Dedifferentiated amniotic fluid mesenchymal stem cell (primary cell): Measurements from ENCODE around the gene CHD2.
"Not testable (repeated sequence)": the region's sequence is repeated elsewhere in the genome, so short reads cannot be mapped to it uniquely, and the experiment has no call there.

ENCODE experiments used
- DNase-seq: peaks from one replicate; pipeline ENCODE4 v3.0.0-alpha.2; 2016; ENCODE audit errors: extremely low spot score

The CHD2 gene

GRCh38 chr15:93035092-93035915 lies 135.2 kb downstream of the CHD2 start:
- no peak for DNase-seq

- no peak for DNase-seq
Measured at GRCh38 chr15:93035953-93036810, 136.1 kb downstream of the CHD2 start.

GRCh38 chr15:93036951-93037819 lies 137.1 kb downstream of the CHD2 start:
- DNase-seq: no peak

- DNase-seq: no peak
Measured at GRCh38 chr15:93037820-93038705, 137.9 kb downstream of the CHD2 start.

- not testable (repeated sequence) for DNase-seq
Measured at GRCh38 chr15:93039562-93040287, 139.6 kb downstream of the CHD2 start.

GRCh38 chr15:93040288-93041158 lies 140.4 kb downstream of the CHD2 start:
- DNase-seq: no peak

GRCh38 chr15:93041159-93041547 lies 141.0 kb downstream of the CHD2 start:
- no peak for DNase-seq

- DNase-seq: no peak
Measured at GRCh38 chr15:93042211-93042610, 142.1 kb downstream of the CHD2 start.

- no peak for DNase-seq
Measured at GRCh38 chr15:93042691-93043378, 142.7 kb downstream of the CHD2 start.

- no peak for DNase-seq
Measured at GRCh38 chr15:93043621-93044300, 143.6 kb downstream of the CHD2 start.

- DNase-seq: no peak
Measured at GRCh38 chr15:93044301-93045190, 144.4 kb downstream of the CHD2 start.

- no peak for DNase-seq
Measured at GRCh38 chr15:93045191-93045785, 145.2 kb downstream of the CHD2 start.

- DNase-seq: no peak
Measured at GRCh38 chr15:93046120-93046519, 146.0 kb downstream of the CHD2 start.

- DNase-seq: no peak
Measured at GRCh38 chr15:93046721-93047120, 146.6 kb downstream of the CHD2 start.

GRCh38 chr15:93047621-93048425 lies 147.7 kb downstream of the CHD2 start:
- DNase-seq: no peak

GRCh38 chr15:93048426-93048721 lies 148.2 kb downstream of the CHD2 start:
- DNase-seq: no peak
